ENCODE measurements around the gene KIAA1755.

Gene KIAA1755

GRCh38 chr20:38260378-38261053, at the start of gene KIAA1755:
TSS of gene KIAA1755 (minus strand) at chr20:38260735. CDS start at chr20:38260500, 235 bp downstream.
- DNase-seq (ENCODE audit: low read depth), result no peak

- no peak for DNase-seq (ENCODE audit: low read depth)
Measured at GRCh38 chr20:38308447-38308846, 47.9 kb upstream of the KIAA1755 start.

- DNase-seq (ENCODE audit: low read depth), result no peak
Measured at GRCh38 chr20:38308047-38308438, 47.5 kb upstream of the KIAA1755 start.

GRCh38 chr20:38307371-38308046, 47.0 kb upstream of the KIAA1755 start:
- peak; percentile 17 for DNase-seq (ENCODE audit: low read depth)

- no peak for DNase-seq (ENCODE audit: low read depth)
Measured at GRCh38 chr20:38306379-38306778, 45.8 kb upstream of the KIAA1755 start.

GRCh38 chr20:38305541-38305940, 45.0 kb upstream of the KIAA1755 start:
- DNase-seq (ENCODE audit: low read depth), result no peak

- no peak for DNase-seq (ENCODE audit: low read depth)
Measured at GRCh38 chr20:38304845-38305447, 44.4 kb upstream of the KIAA1755 start.

GRCh38 chr20:38303908-38304379, 43.4 kb upstream of the KIAA1755 start, which contains the start of gene BPI:
TSS of gene BPI (plus strand) at chr20:38304156. CDS start at chr20:38304224, 68 bp downstream.
- no peak for DNase-seq (ENCODE audit: low read depth)

- DNase-seq (ENCODE audit: low read depth), result no peak
Measured at GRCh38 chr20:38302786-38303185, 42.3 kb upstream of the KIAA1755 start.

- no peak for DNase-seq (ENCODE audit: low read depth)
Measured at GRCh38 chr20:38301309-38301708, 40.8 kb upstream of the KIAA1755 start.

GRCh38 chr20:38300438-38300837, 39.9 kb upstream of the KIAA1755 start:
- no peak for DNase-seq (ENCODE audit: low read depth)

GRCh38 chr20:38299963-38300362, 39.4 kb upstream of the KIAA1755 start:
- no peak for DNase-seq (ENCODE audit: low read depth)

GRCh38 chr20:38298768-38299288, 38.3 kb upstream of the KIAA1755 start:
- no peak for DNase-seq (ENCODE audit: low read depth)

GRCh38 chr20:38297916-38298674, 37.6 kb upstream of the KIAA1755 start:
- DNase-seq (ENCODE audit: low read depth), result no peak

GRCh38 chr20:38296433-38296832, 35.9 kb upstream of the KIAA1755 start:
- DNase-seq (ENCODE audit: low read depth), result no peak

GRCh38 chr20:38295811-38296210, 35.3 kb upstream of the KIAA1755 start:
- DNase-seq (ENCODE audit: low read depth), result no peak

GRCh38 chr20:38294076-38294591, 33.6 kb upstream of the KIAA1755 start:
- DNase-seq (ENCODE audit: low read depth), result no peak

GRCh38 chr20:38293491-38294065, 33.0 kb upstream of the KIAA1755 start:
- no peak for DNase-seq (ENCODE audit: low read depth)

GRCh38 chr20:38291966-38292365, 31.4 kb upstream of the KIAA1755 start:
- no peak for DNase-seq (ENCODE audit: low read depth)

- no peak for DNase-seq (ENCODE audit: low read depth)
Measured at GRCh38 chr20:38290829-38291814, 30.6 kb upstream of the KIAA1755 start.

Data from HS-27A (cell line).